HEK293 (cell line): Measurements from ENCODE around the gene FAM200C.

ENCODE experiments used
- CTCF ChIA-PET: fragments of 350-600 bp; formaldehyde crosslinking; extraction: SDS; loops from one replicate; lab custom pipeline; 2021; ENCODE audit warnings: antibody characterized with exemption; lab: Yijun Ruan, JAX
- POLR2A ChIA-PET: fragments of 300-600 bp; formaldehyde crosslinking; extraction: SDS; loops from one replicate; lab custom pipeline; 2020; ENCODE audit warnings: antibody characterized with exemption, inconsistent platforms; lab: Yijun Ruan, JAX
- H3K27ac ChIP-seq: fragments of 200-500 bp; sonication (Bioruptor generic); 2 replicates; pipeline ENCODE4 v1.5.1; 2014; ENCODE audit warnings: low read depth, low read length, control low read depth, inconsistent platforms; ENCODE audit errors: extremely low read depth
- H3K36me3 ChIP-seq, 2 experiments: fragments of 200-500 bp in 1 of 2; sonication (Bioruptor generic) in 1 of 2; 1 replicate in 1 of 2; 2 replicates in 1 of 2; pipeline ENCODE4 v1.5.1; 2014 to 2017; ENCODE audit warnings: inconsistent platforms in 2 of 2, low read length in 2 of 2; ENCODE audit not compliant: control insufficient read depth in 2 of 2, insufficient read depth in 1 of 2
- H3K4me1 ChIP-seq: fragments of 200-500 bp; sonication (Bioruptor generic); 2 replicates; pipeline ENCODE4 v1.5.1; 2014; ENCODE audit warnings: mild to moderate bottlenecking, low read length, inconsistent platforms; ENCODE audit not compliant: control insufficient read depth, insufficient read depth
- H3K4me3 ChIP-seq: 2 replicates; pipeline ENCODE4 v1.5.1; 2011; ENCODE audit warnings: low read depth, mild to moderate bottlenecking, control low read depth, low read length, moderate library complexity
- H3K9me3 ChIP-seq: fragments of 200-500 bp; sonication (Bioruptor generic); 2 replicates; pipeline ENCODE4 v1.5.1; 2014; ENCODE audit warnings: low read depth, low read length, inconsistent platforms; ENCODE audit not compliant: control insufficient read depth, insufficient read depth
- GFI1B ChIP-seq: fragments of 450-650 bp; formaldehyde crosslinking; IDR thresholded peaks from 2 replicates; pipeline ENCODE4 v1.5.1; 2016; ENCODE audit warnings: missing biosample characterization, missing genetic modification characterization
- GLIS1 ChIP-seq: fragments of 450-650 bp; formaldehyde crosslinking; IDR thresholded peaks from 2 replicates; pipeline ENCODE4 v1.5.1; 2016; ENCODE audit warnings: missing biosample characterization, missing genetic modification characterization
- GLIS2 ChIP-seq: fragments of 450-650 bp; formaldehyde crosslinking; IDR thresholded peaks from 2 replicates; pipeline ENCODE4 v1.5.1; 2016; ENCODE audit warnings: missing biosample characterization, missing genetic modification characterization
- IKZF3 ChIP-seq: fragments of 450-650 bp; IDR thresholded peaks from 2 replicates; pipeline ENCODE4 v1.5.0; 2018; ENCODE audit warnings: missing biosample characterization, mild to moderate bottlenecking, missing genetic modification characterization, moderate library complexity
- KLF10 ChIP-seq: fragments of 450-650 bp; IDR thresholded peaks from 2 replicates; pipeline ENCODE4 v1.5.1; 2018; ENCODE audit warnings: missing biosample characterization, mild to moderate bottlenecking, missing genetic modification characterization
- MYNN ChIP-seq: fragments of 450-650 bp; formaldehyde crosslinking; IDR thresholded peaks from 2 replicates; pipeline ENCODE4 v1.5.1; 2016; ENCODE audit warnings: missing biosample characterization, missing genetic modification characterization, borderline replicate concordance
- MZF1 ChIP-seq: fragments of 450-650 bp; formaldehyde crosslinking; IDR thresholded peaks from 2 replicates; pipeline ENCODE4 v1.5.1; 2017; ENCODE audit warnings: missing biosample characterization, missing genetic modification characterization, borderline replicate concordance
- SP7 ChIP-seq: fragments of 450-650 bp; formaldehyde crosslinking; IDR thresholded peaks from 2 replicates; pipeline ENCODE4 v1.5.1; 2016; ENCODE audit warnings: missing biosample characterization, missing genetic modification characterization
- ZBTB8A ChIP-seq: fragments of 450-650 bp; formaldehyde crosslinking; IDR thresholded peaks from 2 replicates; pipeline ENCODE4 v1.5.1; 2016; ENCODE audit warnings: missing biosample characterization, missing genetic modification characterization
- ZEB2 ChIP-seq: fragments of 450-650 bp; formaldehyde crosslinking; IDR thresholded peaks from 2 replicates; pipeline ENCODE4 v1.5.1; 2016; ENCODE audit warnings: missing biosample characterization, missing genetic modification characterization
- ZNF10 ChIP-seq: fragments of 450-650 bp; formaldehyde crosslinking; IDR thresholded peaks from 2 replicates; pipeline ENCODE4 v1.5.1; 2017; ENCODE audit warnings: missing biosample characterization, missing genetic modification characterization
- ZNF214 ChIP-seq: fragments of 450-650 bp; formaldehyde crosslinking; IDR thresholded peaks from 2 replicates; pipeline ENCODE4 v1.5.1; 2017; ENCODE audit warnings: missing biosample characterization, mild to moderate bottlenecking, missing genetic modification characterization, borderline replicate concordance
- ZNF24 ChIP-seq: fragments of 450-650 bp; formaldehyde crosslinking; IDR thresholded peaks from 2 replicates; pipeline ENCODE4 v1.5.1; 2016; ENCODE audit warnings: missing biosample characterization, missing genetic modification characterization
- ZNF391 ChIP-seq: fragments of 450-650 bp; formaldehyde crosslinking; IDR thresholded peaks from 2 replicates; pipeline ENCODE4 v1.5.1; 2016; ENCODE audit warnings: low read depth, missing biosample characterization, missing genetic modification characterization, borderline replicate concordance
- ZNF501 ChIP-seq: fragments of 450-650 bp; formaldehyde crosslinking; IDR thresholded peaks from 2 replicates; pipeline ENCODE4 v1.5.1; 2016; ENCODE audit warnings: missing biosample characterization, missing genetic modification characterization
- ZNF600 ChIP-seq: fragments of 450-650 bp; formaldehyde crosslinking; IDR thresholded peaks from 2 replicates; pipeline ENCODE4 v1.5.1; 2016; ENCODE audit warnings: missing biosample characterization, missing genetic modification characterization
- TF ChIP-seq, protein P1 (sequence below): fragments of 450-650 bp; formaldehyde crosslinking; IDR thresholded peaks from 2 replicates; pipeline ENCODE4 v1.5.1; 2016; ENCODE audit warnings: missing biosample characterization, missing genetic modification characterization
- TF ChIP-seq, protein P2 (sequence below): fragments of 450-650 bp; formaldehyde crosslinking; conservative IDR thresholded peaks from 2 replicates; pipeline ENCODE4 v1.5.1; 2016; ENCODE audit warnings: low read depth, missing biosample characterization, missing genetic modification characterization
- TF ChIP-seq, protein P3 (sequence below): fragments of 450-650 bp; formaldehyde crosslinking; conservative IDR thresholded peaks from 2 replicates; pipeline ENCODE4 v1.5.1; 2016; ENCODE audit warnings: low read depth, missing biosample characterization, missing genetic modification characterization
- TF ChIP-seq, protein P4 (sequence below): fragments of 450-650 bp; formaldehyde crosslinking; IDR thresholded peaks from 2 replicates; pipeline ENCODE4 v1.5.1; 2017; ENCODE audit warnings: missing biosample characterization, missing genetic modification characterization

Gene FAM200C

DNA sequence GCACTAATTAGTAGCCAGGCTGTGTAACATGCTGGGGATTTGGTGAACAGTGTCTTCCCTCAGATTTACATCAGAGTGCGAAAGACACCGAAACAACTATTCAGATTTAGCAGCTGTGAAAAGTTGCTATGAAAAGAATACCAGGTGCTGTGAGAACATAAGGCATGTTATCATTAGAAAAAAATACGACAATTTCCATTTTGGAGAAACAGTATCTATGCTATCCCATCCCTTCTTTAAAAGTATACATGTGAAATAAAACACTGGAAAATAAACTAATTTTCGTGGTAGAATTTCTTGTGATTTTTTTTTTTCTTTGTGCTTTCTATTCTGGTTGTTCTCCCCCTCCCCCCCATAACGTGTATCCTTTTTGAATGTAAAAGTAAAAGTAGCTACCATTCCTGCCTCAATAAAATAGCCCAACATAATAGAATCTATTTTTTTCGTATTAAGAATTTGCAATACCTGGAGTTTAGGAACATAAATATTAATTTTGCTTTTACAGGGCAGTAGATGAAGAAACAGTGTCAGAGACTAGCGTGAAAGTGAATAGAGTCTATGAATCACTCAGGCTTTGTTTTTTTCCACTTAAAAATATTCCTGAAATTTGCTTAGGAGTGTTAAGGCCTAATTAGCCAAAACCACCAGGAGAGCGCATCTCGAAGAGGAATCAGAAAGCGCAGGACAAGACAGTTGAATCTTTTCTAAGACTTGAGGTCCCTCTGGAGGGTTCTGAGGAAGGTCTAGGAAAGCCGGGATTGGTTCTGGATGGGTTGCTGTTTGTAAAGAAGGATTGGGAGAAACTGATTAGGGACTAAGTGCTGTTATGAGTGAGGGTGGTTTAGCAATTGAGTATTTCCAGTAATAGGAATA lies 19.8 kb upstream of the FAM200C start (continued):
- TF ChIP-seq KLF10 (tag by site-specific recombination): 0 out of 2 replicates have a peak, but pooled peaks have one; percentile 12
- TF ChIP-seq ZBTB8A (tag by site-specific recombination): no peak
- TF ChIP-seq ZNF10 (tag by site-specific recombination): no peak
- 0 out of 2 replicates have a peak, but pooled peaks have one; percentile 9 for TF ChIP-seq ZNF24
- peak; percentile 1; the same call in 1 of the 2 replicates for TF ChIP-seq ZEB2
- peak; percentile 76 for TF ChIP-seq ZNF600 (tag by site-specific recombination)
- no peak for TF ChIP-seq SP7 (tag by site-specific recombination)
- no peak for TF ChIP-seq GFI1B
- no peak for TF ChIP-seq ZNF214 (tag by site-specific recombination)
- peak; percentile 51; the same call in 1 of the 2 replicates for TF ChIP-seq IKZF3
- peak; percentile 93; the same call in 1 of the 2 replicates for TF ChIP-seq MZF1 (tag by site-specific recombination)
- no peak for TF ChIP-seq ZNF391 (tag by site-specific recombination)

DNA sequence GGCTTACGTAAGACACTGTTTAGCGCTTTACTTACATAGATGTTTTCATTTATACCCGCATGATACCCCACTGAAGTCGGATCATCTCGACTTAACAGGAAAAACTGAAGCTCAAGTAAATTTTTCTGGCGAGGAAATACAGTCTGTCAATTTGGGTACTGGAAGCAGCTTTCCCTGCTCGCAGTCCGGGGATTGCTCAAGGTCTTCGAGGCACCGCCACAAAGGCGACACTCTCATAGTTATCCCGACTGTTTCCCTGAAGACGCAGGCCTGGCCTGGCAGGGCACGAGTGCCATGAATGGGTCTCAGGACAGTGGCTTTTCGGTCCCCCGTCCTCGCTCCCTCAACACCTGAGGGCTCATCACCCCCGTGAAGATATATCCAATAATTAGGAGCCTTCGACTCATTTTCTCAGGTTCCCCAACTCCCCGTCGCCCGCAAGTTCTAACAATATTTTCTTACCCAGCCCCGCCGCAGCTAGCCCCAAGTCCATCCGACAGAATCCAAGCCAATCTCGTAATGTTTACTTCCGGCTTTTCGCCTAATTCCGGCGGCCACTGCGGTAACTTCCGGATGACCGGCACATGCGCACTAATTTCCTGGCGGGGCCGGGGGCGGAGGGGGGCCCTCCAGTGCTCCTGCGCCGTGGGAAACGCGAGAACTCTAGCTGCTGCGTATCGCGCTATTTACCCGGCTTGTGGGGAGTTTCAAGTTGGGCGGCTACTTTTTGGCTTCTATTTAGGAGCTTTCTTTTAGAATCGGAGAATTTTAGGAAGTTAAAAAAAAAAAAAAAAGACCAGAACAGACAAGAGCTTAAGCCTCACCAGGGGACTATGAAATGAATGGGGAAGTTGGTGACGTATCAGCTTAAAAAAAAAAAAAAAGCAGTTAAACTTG lies 19.0 kb upstream of the FAM200C start, which contains the start of gene SLU7:
TSS of gene SLU7 (minus strand) at position 521 of the 897 bp plus-strand sequence. CDS start 3,787 bp downstream, outside the sequence.
- CTCF ChIA-PET: interaction anchor here (0.5 to 8.8 kb wide), 4 partner anchors 18 to 332 kb away, joined by 3 to 56 read pairs (median 4); no protein-coding TSS in a partner anchor
- Histone ChIP-seq H3K4me1 (no peaks in the 10 kb centered on the region; the same call in 1 of the 2 replicates), H3K9me3 (no peaks in the 10 kb centered on the region), H3K4me3 (peak within 1 kb of the TSS; percentile 99), H3K27ac (peak within 1 kb of the TSS; percentile 25), H3K36me3 (peaks cover 6 to 25% of the 10 kb centered on the region in 2 experiments; a peak in 2 of 3 replicates)
- POLR2A ChIA-PET: interaction anchor here (0.6 to 2.5 kb wide), 13 partner anchors 15 to 1318 kb away, joined by 3 to 21 read pairs (median 4); partner anchors contain the start of gene FAM200C
- TF ChIP-seq, protein P1, sequence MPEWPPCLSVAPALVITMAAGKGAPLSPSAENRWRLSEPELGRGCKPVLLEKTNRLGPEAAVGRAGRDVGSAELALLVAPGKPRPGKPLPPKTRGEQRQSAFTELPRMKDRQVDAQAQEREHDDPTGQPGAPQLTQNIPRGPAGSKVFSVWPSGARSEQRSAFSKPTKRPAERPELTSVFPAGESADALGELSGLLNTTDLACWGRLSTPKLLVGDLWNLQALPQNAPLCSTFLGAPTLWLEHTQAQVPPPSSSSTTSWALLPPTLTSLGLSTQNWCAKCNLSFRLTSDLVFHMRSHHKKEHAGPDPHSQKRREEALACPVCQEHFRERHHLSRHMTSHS (tag by site-specific recombination): no peak
- TF ChIP-seq GLIS2 (tag by site-specific recombination): peak; percentile 95
- peak; percentile 82 for TF ChIP-seq ZNF501 (tag by site-specific recombination)
- TF ChIP-seq, protein P2, sequence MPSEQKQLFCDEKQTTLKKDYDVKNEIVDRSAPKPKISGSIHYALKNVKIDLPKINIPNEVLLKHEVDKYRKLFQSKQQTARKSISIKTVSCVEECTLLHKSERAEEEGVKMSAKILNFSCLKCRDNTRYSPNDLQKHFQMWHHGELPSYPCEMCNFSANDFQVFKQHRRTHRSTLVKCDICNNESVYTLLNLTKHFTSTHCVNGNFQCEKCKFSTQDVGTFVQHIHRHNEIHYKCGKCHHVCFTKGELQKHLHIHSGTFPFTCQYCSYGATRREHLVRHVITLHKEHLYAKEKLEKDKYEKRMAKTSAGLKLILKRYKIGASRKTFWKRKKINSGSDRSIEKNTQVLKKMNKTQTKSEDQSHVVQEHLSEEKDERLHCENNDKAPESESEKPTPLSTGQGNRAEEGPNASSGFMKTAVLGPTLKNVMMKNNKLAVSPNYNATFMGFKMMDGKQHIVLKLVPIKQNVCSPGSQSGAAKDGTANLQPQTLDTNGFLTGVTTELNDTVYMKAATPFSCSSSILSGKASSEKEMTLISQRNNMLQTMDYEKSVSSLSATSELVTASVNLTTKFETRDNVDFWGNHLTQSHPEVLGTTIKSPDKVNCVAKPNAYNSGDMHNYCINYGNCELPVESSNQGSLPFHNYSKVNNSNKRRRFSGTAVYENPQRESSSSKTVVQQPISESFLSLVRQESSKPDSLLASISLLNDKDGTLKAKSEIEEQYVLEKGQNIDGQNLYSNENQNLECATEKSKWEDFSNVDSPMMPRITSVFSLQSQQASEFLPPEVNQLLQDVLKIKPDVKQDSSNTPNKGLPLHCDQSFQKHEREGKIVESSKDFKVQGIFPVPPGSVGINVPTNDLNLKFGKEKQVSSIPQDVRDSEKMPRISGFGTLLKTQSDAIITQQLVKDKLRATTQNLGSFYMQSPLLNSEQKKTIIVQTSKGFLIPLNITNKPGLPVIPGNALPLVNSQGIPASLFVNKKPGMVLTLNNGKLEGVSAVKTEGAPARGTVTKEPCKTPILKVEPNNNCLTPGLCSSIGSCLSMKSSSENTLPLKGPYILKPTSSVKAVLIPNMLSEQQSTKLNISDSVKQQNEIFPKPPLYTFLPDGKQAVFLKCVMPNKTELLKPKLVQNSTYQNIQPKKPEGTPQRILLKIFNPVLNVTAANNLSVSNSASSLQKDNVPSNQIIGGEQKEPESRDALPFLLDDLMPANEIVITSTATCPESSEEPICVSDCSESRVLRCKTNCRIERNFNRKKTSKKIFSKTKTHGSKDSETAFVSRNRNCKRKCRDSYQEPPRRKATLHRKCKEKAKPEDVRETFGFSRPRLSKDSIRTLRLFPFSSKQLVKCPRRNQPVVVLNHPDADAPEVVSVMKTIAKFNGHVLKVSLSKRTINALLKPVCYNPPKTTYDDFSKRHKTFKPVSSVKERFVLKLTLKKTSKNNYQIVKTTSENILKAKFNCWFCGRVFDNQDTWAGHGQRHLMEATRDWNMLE (tag by site-specific recombination): peak; percentile 52
- TF ChIP-seq GLIS1 (tag by site-specific recombination): peak; percentile 24; the same call in 1 of the 2 replicates
- TF ChIP-seq MYNN: no peak
- peak; percentile 50; the same call in 1 of the 2 replicates for TF ChIP-seq ZNF391 (tag by site-specific recombination)
- peak; percentile 34; the same call in 1 of the 2 replicates for TF ChIP-seq ZEB2
- TF ChIP-seq, protein P3, sequence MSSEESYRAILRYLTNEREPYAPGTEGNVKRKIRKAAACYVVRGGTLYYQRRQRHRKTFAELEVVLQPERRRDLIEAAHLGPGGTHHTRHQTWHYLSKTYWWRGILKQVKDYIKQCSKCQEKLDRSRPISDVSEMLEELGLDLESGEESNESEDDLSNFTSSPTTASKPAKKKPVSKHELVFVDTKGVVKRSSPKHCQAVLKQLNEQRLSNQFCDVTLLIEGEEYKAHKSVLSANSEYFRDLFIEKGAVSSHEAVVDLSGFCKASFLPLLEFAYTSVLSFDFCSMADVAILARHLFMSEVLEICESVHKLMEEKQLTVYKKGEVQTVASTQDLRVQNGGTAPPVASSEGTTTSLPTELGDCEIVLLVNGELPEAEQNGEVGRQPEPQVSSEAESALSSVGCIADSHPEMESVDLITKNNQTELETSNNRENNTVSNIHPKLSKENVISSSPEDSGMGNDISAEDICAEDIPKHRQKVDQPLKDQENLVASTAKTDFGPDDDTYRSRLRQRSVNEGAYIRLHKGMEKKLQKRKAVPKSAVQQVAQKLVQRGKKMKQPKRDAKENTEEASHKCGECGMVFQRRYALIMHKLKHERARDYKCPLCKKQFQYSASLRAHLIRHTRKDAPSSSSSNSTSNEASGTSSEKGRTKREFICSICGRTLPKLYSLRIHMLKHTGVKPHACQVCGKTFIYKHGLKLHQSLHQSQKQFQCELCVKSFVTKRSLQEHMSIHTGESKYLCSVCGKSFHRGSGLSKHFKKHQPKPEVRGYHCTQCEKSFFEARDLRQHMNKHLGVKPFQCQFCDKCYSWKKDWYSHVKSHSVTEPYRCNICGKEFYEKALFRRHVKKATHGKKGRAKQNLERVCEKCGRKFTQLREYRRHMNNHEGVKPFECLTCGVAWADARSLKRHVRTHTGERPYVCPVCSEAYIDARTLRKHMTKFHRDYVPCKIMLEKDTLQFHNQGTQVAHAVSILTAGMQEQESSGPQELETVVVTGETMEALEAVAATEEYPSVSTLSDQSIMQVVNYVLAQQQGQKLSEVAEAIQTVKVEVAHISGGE (tag by site-specific recombination): peak; percentile 82
- TF ChIP-seq, protein P4, sequence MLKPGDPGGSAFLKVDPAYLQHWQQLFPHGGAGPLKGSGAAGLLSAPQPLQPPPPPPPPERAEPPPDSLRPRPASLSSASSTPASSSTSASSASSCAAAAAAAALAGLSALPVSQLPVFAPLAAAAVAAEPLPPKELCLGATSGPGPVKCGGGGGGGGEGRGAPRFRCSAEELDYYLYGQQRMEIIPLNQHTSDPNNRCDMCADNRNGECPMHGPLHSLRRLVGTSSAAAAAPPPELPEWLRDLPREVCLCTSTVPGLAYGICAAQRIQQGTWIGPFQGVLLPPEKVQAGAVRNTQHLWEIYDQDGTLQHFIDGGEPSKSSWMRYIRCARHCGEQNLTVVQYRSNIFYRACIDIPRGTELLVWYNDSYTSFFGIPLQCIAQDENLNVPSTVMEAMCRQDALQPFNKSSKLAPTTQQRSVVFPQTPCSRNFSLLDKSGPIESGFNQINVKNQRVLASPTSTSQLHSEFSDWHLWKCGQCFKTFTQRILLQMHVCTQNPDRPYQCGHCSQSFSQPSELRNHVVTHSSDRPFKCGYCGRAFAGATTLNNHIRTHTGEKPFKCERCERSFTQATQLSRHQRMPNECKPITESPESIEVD (tag by site-specific recombination): no peak
